Left ventricle myocardium superior (tissue), 1 donor: ENCODE data around the gene ZNF208. TPM values are rescaled to one million over a fixed set of nuclear protein-coding genes. Genes with fewer than 3 reads are reported as not detected.
"Not testable (repeated sequence)": the region's sequence is repeated elsewhere in the genome, so short reads cannot be mapped to it uniquely, and the experiment has no call there.

Experiments
- ATAC-seq: fragments of 200-7000 bp; cut with Tn5 transposase; one replicate; pipeline ENCODE4 v1.9.1; 2020; ENCODE audit warnings: mild to moderate bottlenecking, moderate library complexity
- DNase-seq: peaks from one replicate; pipeline ENCODE4 v3.0.0-alpha.2; 2020
- intact Hi-C: fragments of 100-400 bp; cut with micrococcal nuclease; formaldehyde crosslinking; loops from one replicate; pipeline ENCODE4 v1.11.0; 2022
- total RNA-seq: library from RNA; stranded (reverse); fragmentation: NEBNext Ultra II Directional; extraction: Animal tissue kit (Norgen Biotek cat#: 25700); gene quantifications from one replicate; pipeline ENCODE4 v1.2.1, GENCODE V29; 2021
- donor health status: DM: no; HTN: yes; CAD: no; lungs with severe emphysema.

The ZNF208 gene
- total RNA-seq, 1 donor from 2014 or later = 25.5 TPM

GRCh38 chr19:21891086-21891485, 119.7 kb downstream of the ZNF208 start:
- DNase-seq = no peak
- ATAC-seq = no peak
- intact Hi-C loops = no loop called here

GRCh38 chr19:21890017-21890416, 120.7 kb downstream of the ZNF208 start:
- intact Hi-C loops, ATAC-seq: not testable (repeated sequence)
- peak; percentile 61 for DNase-seq

- intact Hi-C loops, DNase-seq, ATAC-seq: not testable (repeated sequence)
These were observed 125.2 kb downstream of the ZNF208 start for GRCh38 chr19:21885516-21885915.

GRCh38 chr19:21884786-21885185, 126.0 kb downstream of the ZNF208 start:
- DNase-seq, ATAC-seq, intact Hi-C loops: not testable (repeated sequence)

- no peak for ATAC-seq
- intact Hi-C loops = no loop called here
- no peak for DNase-seq
These were observed 127.2 kb downstream of the ZNF208 start for GRCh38 chr19:21883516-21883915.

Other genes with a start within 250 kb of the ZNF208 start
- gene ZNF100, start 243.4 kb downstream of the ZNF208 start, total RNA-seq = 6.3 TPM
- gene ZNF43, start 174.8 kb downstream of the ZNF208 start, total RNA-seq = 4.4 TPM
- gene ZNF257, start 41.5 kb upstream of the ZNF208 start, total RNA-seq = 0.99 TPM
- 2.7 TPM for gene ZNF676, start 186.0 kb upstream of the ZNF208 start, total RNA-seq